Caco-2 (cell line): ENCODE measurements around the gene CPSF6. TPM values are rescaled to one million over a fixed set of nuclear protein-coding genes. Genes with fewer than 3 reads are reported as not detected.
"Not testable (repeated sequence)": the region's sequence is repeated elsewhere in the genome, so short reads cannot be mapped to it uniquely, and the experiment has no call there.

Experiments used
- BruUV-seq: library from RNA; stranded (reverse); fragments of 400-500 nt; replicated peaks from 2 replicates; lab custom pipeline; 2021; lab: Mats Ljungman, UMichigan
- CTCF ChIA-PET: fragments of 300-600 bp; sonication (Branson Sonifier 250); formaldehyde crosslinking; loops from one replicate; lab custom pipeline; 2022; ENCODE audit warnings: antibody characterized with exemption; lab: Charles Lee
- POLR2A ChIA-PET: fragments of 300-600 bp; sonication (Branson Sonifier 250); formaldehyde crosslinking; loops from one replicate; lab custom pipeline; 2022; ENCODE audit warnings: antibody characterized with exemption; lab: Charles Lee
- DNase-seq, 2 experiments: peaks; one replicate each; pipeline versions ENCODE4 v3.0.0 to v3.0.0-alpha.2; 2020 to 2022
- H3K27me3 ChIP-seq: replicated peaks from 2 replicates; pipeline ENCODE4 v1.6.0; 2011; ENCODE audit warnings: low read length; ENCODE audit not compliant: control insufficient read depth, insufficient read depth
- H3K36me3 ChIP-seq: 2 replicates; pipeline ENCODE4 v1.5.1; 2011; ENCODE audit warnings: low read length; ENCODE audit not compliant: control insufficient read depth, insufficient read depth
- H3K4me1 ChIP-seq: fragments of 250-450 bp; sonication (Bioruptor Pico); 2 replicates; pipeline ENCODE4 v1.5.1; 2020; ENCODE audit warnings: mild to moderate bottlenecking
- H3K4me3 ChIP-seq: 2 replicates; pipeline ENCODE4 v1.5.1; 2011; ENCODE audit warnings: low read depth, mild to moderate bottlenecking, control low read depth, low read length
- H3K9me3 ChIP-seq: fragments of 250-450 bp; sonication (Bioruptor Pico); 2 replicates; pipeline ENCODE4 v1.5.1; 2020; ENCODE audit warnings: mild to moderate bottlenecking, moderate library complexity
- H3K27ac Mint-ChIP-seq: one replicate; pipeline ENCODE4 v1.8.0; 2022; ENCODE audit warnings: mixed read lengths; ENCODE audit not compliant: unreplicated experiment
- H3K27me3 Mint-ChIP-seq: one replicate; pipeline ENCODE4 v1.8.0; 2022; ENCODE audit warnings: mixed read lengths; ENCODE audit not compliant: insufficient read depth, unreplicated experiment
- H3K36me3 Mint-ChIP-seq: one replicate; pipeline ENCODE4 v1.8.0; 2022; ENCODE audit warnings: mild to moderate bottlenecking, mixed read lengths; ENCODE audit not compliant: insufficient read depth, unreplicated experiment
- H3K4me1 Mint-ChIP-seq: one replicate; pipeline ENCODE4 v1.8.0; 2022; ENCODE audit warnings: low read depth, mixed read lengths; ENCODE audit not compliant: unreplicated experiment
- H3K4me3 Mint-ChIP-seq: one replicate; pipeline ENCODE4 v1.8.0; 2022; ENCODE audit warnings: mild to moderate bottlenecking, moderate library complexity, mixed read lengths; ENCODE audit not compliant: unreplicated experiment
- H3K9me3 Mint-ChIP-seq: one replicate; pipeline ENCODE4 v1.8.0; 2022; ENCODE audit warnings: mixed read lengths; ENCODE audit not compliant: unreplicated experiment
- CTCF ChIP-seq, 2 experiments: fragments of 200-600 bp in 1 of 2; IDR thresholded peaks; 1 replicate in 1 of 2; 2 replicates in 1 of 2; pipeline versions ENCODE4 v1.5.1 to v1.8.0; 2011 to 2022; ENCODE audit warnings: antibody characterized with exemption in 1 of 2, control low read depth in 1 of 2, inconsistent platforms in 1 of 2, low read depth in 1 of 2, low read length in 1 of 2, mild to moderate bottlenecking in 1 of 2, moderate library complexity in 1 of 2; ENCODE audit not compliant: insufficient read depth in 1 of 2, severe bottlenecking in 1 of 2, unreplicated experiment in 1 of 2
- intact Hi-C: fragments of 100-400 bp; cut with micrococcal nuclease; formaldehyde crosslinking; loops from one replicate; pipeline ENCODE4 v1.10.0; 2022; ENCODE audit not compliant: unreplicated experiment
- total RNA-seq: library from RNA; stranded (reverse); gene quantifications from 2 replicates; pipeline ENCODE4 v1.2.3, GENCODE V29; 2022

The CPSF6 gene
- total RNA-seq, 1 experiment from 2014 or later, result 124 TPM

GRCh38 chr12:69265205-69265604, 25.8 kb downstream of the CPSF6 start:
- H3K4me3 ChIP-seq, result no peak overlapping the region
- BruUV-seq, result no TSS peak
- POLR2A ChIA-PET, result no interaction called here
- no peaks in the 10 kb centered on the region for H3K4me1 Mint-ChIP-seq
- H3K9me3 ChIP-seq, result no peaks in the 10 kb centered on the region
- H3K27ac Mint-ChIP-seq, result no peak overlapping the region
- H3K36me3 Mint-ChIP-seq, result peaks cover 70% of the 10 kb centered on the region
- H3K4me1 ChIP-seq, result no peaks in the 10 kb centered on the region
- no peak overlapping the region for H3K4me3 Mint-ChIP-seq
- no peaks in the 10 kb centered on the region for H3K27me3 Mint-ChIP-seq
- H3K27me3 ChIP-seq, result no peaks in the 10 kb centered on the region
- TF ChIP-seq CTCF (IDR thresholded peaks at IDR 0.05; ENCODE audit: insufficient read depth in 1 of 2, low read depth in 1 of 2, low read length in 1 of 2, severe bottlenecking in 1 of 2, unreplicated experiment in 1 of 2), result no peak
- intact Hi-C loops, result no loop called here
- no peaks in the 10 kb centered on the region for H3K9me3 Mint-ChIP-seq
- no peaks in the 10 kb centered on the region; the same call in 1 of the 2 replicates for H3K36me3 ChIP-seq
- DNase-seq, result no peak
- CTCF ChIA-PET, result no interaction called here

GRCh38 chr12:69265633-69266032, 26.3 kb downstream of the CPSF6 start:
- H3K4me1 Mint-ChIP-seq, CTCF ChIA-PET, H3K4me3 Mint-ChIP-seq, DNase-seq, H3K27ac Mint-ChIP-seq, POLR2A ChIA-PET, H3K27me3 ChIP-seq, BruUV-seq, H3K4me1 ChIP-seq, H3K9me3 Mint-ChIP-seq, H3K27me3 Mint-ChIP-seq, intact Hi-C loops, H3K4me3 ChIP-seq, H3K36me3 ChIP-seq, H3K9me3 ChIP-seq: not testable (repeated sequence)
- peaks cover 70% of the 10 kb centered on the region for H3K36me3 Mint-ChIP-seq

- no peaks in the 10 kb centered on the region for H3K9me3 Mint-ChIP-seq
- CTCF ChIA-PET, result no interaction called here
- POLR2A ChIA-PET, result no interaction called here
- H3K27ac Mint-ChIP-seq, result no peak overlapping the region
- TF ChIP-seq CTCF (IDR thresholded peaks at IDR 0.05; ENCODE audit: insufficient read depth in 1 of 2, low read depth in 1 of 2, low read length in 1 of 2, severe bottlenecking in 1 of 2, unreplicated experiment in 1 of 2), result no peak
- H3K4me1 Mint-ChIP-seq, result no peaks in the 10 kb centered on the region
- H3K27me3 ChIP-seq, result no peaks in the 10 kb centered on the region
- no peaks in the 10 kb centered on the region; the same call in 1 of the 2 replicates for H3K36me3 ChIP-seq
- intact Hi-C loops, result no loop called here
- no peak overlapping the region for H3K4me3 ChIP-seq
- no peaks in the 10 kb centered on the region for H3K9me3 ChIP-seq
- no peak overlapping the region for H3K4me3 Mint-ChIP-seq
- no peaks in the 10 kb centered on the region for H3K4me1 ChIP-seq
- no peak for DNase-seq
- no peaks in the 10 kb centered on the region for H3K27me3 Mint-ChIP-seq
- no TSS peak for BruUV-seq
- peaks cover 69% of the 10 kb centered on the region for H3K36me3 Mint-ChIP-seq
Observed at GRCh38 chr12:69266036-69266635, 26.8 kb downstream of the CPSF6 start.
